ENCODE data around the gene MVB12B. TPM values are rescaled to one million over a fixed set of nuclear protein-coding genes. Genes with fewer than 3 reads are reported as not detected.

MVB12B gene
- total RNA-seq, 1 donor from 2014 or later, result 6.7 TPM

DNA sequence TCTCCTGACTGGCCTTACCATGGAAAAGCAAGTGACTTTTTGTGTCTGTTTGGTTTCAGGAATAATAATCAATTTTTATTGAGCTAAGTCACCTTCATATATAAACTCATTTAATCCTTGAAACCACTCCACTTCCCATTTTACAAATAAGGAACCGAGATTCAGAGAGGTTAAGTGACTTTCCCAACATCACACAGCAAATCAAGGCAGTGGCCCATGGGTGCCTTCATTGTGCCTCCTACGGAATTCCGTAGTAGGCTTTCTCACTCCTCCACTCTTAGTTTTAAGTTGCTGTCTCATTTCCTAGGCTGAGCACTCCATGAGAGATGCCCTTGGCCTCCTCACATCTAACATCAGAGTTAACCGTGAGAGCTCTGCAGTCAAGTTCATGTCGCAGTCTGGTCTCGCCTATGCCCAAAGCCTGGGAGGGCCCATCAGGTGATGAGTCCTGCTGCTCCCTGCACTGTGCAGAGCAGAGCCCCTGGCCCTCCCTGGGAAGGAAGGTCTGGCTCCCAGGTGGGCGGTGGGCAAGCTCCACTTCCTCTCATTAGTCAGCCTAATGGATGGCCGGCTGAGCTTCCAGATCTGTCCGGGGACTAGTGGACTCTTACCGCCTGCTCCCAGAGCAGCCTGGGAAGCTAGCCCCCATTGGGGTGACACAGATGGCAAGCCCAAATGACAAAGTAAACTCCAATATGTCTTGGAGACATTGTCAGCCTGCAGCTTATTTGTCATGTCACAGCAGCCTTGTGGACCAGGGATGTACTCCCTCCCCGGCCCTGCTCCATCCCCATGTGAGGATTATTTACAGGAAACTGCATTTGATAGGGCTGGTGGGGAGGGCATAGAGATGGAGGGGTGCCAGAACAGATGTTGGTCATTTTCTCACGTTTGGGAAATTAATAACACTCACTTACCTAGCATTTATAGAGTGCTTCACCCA is 123.4 kb downstream of the MVB12B start:
- no peak for DNase-seq (ENCODE audit: low spot score)

DNA sequence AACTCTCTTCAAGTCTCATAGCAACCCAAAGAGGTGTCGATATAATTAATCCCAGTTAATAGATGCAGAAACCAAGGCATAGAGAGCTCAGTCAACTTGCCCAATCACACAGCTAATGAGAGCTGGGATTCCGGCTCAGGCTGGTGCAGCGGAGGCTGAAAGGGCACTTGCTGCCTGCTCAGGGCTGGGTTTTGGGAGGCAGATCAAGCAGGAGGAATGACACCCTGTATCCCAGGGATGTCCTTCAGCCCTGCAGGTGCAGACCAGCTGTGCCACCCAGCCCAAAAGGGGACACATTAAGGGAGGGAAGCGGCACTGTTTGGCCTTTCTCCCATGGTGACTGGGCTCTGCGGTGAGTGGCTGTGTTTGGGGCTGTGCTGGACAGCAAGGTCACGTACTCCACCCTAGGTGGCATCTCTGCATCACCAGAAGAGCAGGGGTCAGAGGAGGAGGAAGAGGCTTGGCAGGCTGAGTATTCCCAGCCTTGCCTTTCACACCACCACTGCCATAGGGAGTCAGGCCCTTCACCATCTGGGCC is 124.1 kb downstream of the MVB12B start:
- no peak for DNase-seq (ENCODE audit: low spot score)

DNA sequence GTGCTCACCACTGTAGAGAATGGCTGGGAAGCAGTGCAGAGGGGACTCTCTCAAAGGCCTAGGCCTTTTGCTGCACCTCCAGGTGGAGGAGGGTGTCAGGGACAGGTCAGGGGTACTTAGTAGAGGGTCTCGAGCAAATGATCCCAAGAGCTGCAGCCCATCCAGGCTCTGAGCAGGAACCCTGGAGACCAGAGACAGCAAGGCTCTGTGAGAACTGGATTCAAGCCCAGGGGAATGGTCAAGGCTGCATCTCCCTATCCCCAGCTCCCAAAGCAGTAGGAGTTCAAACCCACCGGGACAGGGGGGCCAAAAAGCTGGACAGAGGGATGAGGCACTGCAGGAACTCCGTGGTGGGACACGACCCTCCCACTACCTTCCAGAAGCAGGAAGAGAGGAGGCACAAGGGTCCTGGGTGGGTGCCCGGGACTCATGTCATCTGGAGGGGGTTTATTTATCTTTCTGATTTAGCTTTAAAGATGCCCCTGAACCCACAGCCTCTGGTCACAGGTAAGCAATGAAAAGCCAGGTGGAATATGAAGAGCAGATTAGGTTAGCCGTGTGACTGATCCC is 124.8 kb downstream of the MVB12B start:
- DNase-seq (ENCODE audit: low spot score), result no peak

DNA sequence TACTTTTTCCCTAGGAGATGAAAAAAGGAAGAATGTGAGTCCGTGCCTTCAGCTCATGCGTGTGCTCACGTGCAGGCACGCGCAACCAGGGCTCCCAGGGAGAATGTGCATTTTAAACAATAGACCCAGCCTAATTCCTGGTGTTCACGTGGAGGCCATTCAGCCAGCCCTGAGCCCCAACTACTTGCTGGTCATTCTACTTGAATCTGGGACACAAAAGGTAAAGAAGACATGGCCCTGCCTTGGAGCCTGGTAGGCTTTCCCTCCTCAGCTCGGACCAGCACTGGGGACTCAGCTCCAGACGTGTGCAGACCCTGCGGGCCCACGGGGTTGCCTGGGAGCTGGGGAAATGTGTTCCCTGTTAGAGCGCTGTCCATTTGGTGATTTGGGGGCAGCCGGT is 125.5 kb downstream of the MVB12B start:
- no peak for DNase-seq (ENCODE audit: low spot score)

DNA sequence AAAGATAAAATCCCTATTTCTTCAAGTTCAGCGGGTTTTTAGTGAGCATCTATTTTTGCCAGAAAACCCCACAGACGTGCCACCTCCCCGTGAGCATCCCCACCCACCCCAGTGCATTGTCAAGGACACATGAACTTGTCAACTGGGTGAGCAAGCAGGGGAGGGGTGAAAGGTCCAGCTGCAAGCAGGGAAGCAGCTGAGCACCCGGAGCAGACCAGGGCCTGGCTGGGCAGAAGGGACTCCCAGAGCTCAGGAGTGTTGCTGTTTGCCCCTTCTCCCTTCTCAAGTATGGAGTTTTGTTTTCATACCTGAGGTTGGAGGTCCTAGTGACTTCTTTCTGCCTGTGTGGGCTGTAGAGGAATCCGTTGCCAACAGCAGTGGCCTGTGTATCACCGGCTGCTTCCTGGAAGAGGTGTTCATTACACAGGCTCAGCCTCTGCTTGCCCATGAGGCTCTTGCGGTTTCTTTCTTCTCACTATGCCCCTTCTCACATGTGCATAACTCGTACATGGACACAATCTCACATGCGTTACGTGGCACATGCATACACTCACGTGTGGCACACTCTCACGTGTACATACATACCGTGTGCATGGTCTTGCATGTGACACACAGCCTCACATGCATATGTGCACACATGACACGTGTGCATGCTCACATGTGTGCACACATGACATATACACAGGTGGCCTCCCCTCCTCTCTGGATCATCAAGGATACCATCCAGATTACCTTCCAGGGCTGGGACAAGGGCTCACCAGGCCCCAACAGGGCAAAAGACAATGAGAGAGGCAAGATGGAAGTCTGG is 126.7 kb downstream of the MVB12B start:
- DNase-seq (ENCODE audit: low spot score), result no peak

DNA sequence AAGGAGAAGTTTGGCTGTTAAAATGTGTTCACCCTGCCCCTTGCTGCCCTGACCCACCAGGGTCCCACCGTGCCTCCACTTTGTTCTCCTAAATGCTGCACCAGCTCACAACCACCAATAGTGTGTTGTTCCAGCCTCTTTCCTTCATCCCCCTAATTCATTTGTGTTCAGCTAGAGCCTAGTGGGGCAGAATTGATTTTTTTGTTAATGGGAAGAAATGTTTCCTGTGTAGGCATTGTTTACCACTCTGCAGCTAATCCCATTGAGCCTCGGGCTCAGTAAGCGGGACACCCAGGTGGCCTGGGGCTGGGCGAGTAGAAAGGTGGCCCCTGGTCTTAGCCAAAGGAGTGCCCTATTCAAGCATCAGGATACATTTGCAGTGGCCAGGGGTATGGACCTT is 127.6 kb downstream of the MVB12B start:
- DNase-seq (ENCODE audit: low spot score), result no peak

DNA sequence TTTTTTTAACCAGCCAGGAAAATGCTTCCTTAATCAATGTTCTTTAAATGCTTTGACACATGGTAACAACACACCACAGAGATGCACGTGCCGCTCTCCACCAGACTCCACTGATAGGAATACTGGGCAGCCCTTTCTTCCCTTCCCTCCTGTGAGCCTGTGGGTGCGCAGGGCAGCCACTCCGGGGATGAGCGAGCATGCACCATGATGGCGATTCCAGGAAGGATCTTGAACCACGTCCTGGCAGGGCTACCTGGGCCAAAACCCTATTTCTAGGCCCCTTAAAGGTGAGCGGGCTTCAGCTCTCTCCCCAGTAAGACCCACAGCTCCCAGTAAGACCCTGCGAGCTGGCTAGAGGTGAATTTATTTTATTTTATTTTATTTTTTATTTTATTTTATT is 128.2 kb downstream of the MVB12B start:
- no peak for DNase-seq (ENCODE audit: low spot score)

DNA sequence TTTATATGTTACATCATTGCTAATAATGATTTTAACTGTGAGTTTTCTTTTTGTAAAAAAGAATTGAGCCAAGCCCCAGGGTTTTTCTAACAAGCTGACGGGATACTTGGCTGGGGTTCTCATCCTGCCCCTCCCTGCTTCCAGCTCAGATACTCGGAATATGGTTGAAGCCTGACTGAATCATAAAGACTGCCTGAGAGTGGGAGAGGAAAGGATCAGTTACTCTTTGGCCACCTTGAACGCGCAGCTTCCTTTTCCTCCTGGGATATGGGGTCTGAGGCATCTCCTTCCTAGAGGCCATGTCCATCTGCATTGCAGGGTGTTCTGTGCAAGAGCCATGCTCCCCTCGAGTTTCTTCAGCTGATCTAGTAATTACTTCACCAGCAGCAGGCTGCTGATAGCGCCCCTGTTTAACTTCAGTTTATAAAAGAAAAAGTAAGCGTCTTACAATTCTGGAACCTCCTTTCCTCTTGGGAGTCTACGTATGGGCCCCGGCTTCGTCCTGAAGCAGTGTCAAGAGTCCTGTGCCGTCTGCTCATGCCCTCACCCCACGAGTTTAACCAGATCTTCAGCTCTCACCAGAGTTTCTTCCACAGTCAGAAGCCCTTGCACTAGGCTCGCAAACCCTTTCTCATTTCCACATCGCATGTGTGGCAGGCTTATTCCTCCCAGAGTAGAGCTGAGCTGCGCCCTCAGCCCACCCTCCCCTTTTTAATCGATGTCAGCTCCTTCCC is 130.0 kb downstream of the MVB12B start:
- DNase-seq (ENCODE audit: low spot score), result peak; percentile 23

DNA sequence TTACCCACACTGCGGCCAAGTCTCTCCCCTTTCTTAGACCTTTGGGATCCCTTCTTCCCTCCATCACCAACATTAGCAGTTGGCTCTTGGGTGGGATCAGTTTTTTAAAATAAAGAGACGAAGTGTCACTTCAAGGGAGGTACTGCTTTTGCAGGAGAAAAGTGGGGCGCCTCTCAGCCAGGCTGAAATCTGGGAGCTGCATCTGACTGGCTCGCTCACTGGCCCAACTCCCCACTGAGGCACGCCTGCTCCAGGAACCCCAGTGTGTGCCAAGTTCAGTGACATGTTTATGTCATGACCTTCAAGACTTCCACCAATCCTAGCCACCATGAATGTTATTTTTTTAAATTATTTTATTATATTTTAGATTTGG is 130.5 kb downstream of the MVB12B start:
- DNase-seq (ENCODE audit: low spot score), result no peak

DNA sequence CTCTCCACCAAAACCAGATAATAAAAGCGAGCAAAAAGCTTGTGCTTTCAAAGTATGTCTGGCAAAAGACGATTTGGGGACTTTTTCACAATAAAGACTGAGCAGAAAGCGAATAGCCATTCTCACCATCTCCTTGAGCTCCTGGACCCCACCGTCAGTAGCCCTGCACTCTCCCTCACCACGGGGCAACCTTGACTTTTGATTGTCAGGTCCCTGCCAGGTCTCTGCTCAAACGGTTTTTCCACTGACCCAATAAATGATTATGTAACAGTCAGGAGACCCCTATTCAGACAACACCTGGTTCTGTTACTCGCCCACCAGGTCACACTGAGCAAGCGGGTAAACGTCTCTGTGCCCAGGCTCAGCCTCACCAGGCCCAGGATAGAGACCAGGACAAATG is 131.3 kb downstream of the MVB12B start:
- no peak for DNase-seq (ENCODE audit: low spot score)

DNA sequence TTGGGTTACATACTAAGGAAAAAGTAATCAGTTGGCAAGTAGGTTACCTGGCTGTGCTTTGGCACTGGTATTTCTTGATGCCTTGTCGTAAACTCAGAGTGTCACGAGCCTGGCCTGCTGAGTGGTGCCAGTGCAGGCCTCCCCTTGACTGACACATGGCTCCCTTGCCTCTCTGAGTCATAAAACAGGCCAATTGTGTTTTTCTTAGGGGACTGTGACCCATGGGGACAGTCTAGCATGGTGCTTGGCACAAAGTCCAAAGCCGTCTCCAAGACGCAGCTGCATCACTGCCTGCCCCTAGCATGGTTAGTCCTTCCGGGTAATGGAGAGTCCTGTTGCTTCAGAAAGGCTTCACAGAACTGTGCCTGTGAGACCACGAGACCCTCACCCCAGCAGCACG is 132.5 kb downstream of the MVB12B start:
- DNase-seq (ENCODE audit: low spot score), result no peak

DNA sequence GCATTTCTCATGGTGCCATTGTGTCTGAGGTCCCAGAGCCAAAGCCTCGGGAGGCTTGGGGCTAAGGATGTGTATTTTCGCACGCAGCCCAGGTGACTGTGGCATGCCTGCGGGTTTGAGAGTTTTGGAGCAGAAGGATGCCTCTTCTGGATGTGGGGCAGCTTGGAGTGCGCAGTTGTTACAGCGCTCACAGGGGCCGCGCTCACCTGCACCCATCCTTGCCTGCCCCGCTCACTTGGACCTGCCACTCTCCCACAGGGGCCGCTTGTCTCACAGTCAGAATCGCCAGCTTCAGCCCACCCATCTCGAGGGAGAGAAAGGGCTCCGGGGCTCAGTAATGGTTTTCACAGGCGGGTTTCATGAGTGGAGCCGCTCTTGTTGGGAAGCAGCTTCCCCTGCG is 132.9 kb downstream of the MVB12B start:
- no peak for DNase-seq (ENCODE audit: low spot score)

DNA sequence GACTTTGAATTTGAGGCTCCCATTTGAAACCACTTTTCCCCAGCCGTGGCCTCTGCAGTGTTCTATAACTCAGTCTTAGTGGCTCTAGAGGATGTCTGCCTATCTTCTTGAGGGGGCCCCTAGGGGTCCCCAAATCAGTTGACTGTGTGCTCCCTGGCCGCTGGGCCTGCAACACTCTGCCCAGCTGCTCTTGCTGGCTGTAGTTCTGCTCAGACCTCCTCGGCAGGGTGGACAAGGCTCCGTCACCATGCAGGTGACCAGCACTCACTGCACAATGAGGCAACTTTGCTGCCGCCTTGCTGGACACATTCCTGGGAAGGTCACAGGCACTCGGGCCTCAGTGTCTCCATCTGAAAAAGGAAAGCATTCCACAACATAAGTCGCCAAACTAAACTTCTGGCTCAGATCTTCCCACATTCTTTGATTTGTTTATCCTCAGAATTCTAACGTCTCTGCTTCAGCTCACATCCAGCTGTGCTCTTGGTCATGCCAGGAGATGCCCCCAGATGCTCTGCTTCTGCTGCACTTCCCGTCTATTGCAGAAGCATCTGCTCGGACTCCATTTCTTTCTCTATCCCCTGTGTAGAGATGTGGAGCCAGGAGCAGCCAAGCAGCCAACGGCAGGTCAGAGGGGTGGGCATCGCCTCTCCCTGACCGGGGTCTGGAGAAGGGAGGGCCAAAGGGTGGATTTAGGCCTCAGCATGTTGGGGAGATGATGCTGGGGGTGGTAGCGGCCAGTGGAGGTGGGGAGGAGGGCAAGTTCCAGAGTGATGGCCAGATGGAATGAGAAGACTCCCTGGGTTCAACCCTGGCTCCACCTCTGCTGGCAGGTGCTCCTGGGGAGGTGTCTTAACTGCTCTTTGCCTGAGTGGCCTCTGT is 133.6 kb downstream of the MVB12B start:
- DNase-seq (ENCODE audit: low spot score), result no peak

DNA sequence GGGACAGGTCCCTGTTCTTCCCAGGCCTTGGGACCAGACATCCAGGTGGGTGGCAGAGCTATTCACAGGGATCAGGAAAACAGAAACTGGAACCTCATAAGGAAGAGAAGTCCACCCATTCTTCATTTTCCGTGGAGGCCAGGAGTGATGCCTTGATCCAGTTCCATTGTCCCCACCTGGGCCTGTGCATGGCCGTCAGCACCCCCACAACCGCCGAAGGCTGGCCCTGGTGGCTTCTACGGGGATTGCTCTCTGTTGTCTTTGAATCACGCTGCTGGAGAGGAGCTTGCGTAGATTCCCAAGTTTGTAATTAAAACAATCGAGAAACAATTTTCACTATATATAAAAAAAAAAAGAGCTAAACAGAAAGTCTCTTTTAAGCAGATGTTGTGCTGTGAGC is 134.4 kb downstream of the MVB12B start:
- DNase-seq (ENCODE audit: low spot score), result no peak

DNA sequence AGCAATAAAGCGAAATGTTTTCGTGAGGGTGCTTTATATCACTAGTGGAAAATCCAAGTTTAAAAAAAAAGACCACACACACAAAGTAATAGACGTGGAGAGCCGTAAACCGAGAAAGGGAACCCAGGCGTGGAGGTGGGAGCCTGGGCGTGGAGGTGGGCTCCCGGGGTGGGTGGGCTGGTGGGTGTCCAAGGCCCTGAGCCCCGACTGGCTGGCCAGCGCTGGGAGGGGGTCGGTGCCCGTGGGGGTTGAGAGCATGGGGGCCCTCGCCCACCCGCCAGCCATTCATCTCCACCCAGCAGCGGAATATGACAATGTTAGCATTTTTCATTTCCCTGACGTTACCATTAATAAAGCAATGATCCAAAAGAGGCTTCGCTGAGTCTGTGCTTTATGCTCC is 135.0 kb downstream of the MVB12B start:
- no peak for DNase-seq (ENCODE audit: low spot score)

DNA sequence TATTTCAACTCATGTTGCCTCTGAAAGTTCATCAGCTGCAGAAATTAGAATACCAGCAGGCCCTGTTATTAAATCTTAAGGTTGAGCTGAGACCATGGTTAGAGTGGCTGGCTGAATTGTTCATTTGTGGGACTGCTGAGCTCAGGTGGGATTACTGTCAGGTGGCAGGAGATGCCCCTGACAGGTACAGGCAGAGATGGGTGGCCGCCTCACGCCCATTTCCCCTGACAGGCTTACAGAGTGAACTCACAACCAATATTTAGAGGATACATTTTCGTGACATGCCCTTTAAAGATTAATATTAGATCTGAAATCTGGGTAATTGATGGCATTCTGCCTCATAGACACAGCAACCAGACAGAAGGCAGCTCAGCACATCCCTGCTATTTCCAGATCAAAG is 136.0 kb downstream of the MVB12B start:
- DNase-seq (ENCODE audit: low spot score), result no peak

DNA sequence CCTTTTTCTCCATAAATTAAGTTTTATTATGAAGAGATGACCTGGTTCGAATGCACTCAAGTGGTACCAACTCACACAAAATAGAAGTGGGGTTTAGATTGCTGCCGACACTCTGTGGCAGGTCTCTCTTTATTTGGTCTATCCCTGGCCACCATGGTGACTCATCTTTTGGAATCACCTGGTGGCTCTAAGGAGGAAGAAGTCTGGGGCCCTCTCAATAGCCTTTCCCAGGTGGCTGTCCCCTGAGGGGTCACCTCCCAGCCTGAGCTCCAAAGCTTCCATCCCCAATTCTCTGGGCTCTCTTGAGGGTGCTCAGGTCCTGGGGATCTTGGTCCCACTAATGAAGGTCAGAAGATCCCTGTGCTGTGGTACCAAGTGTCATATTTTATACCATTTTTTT is 136.8 kb downstream of the MVB12B start:
- no peak for DNase-seq (ENCODE audit: low spot score)

DNA sequence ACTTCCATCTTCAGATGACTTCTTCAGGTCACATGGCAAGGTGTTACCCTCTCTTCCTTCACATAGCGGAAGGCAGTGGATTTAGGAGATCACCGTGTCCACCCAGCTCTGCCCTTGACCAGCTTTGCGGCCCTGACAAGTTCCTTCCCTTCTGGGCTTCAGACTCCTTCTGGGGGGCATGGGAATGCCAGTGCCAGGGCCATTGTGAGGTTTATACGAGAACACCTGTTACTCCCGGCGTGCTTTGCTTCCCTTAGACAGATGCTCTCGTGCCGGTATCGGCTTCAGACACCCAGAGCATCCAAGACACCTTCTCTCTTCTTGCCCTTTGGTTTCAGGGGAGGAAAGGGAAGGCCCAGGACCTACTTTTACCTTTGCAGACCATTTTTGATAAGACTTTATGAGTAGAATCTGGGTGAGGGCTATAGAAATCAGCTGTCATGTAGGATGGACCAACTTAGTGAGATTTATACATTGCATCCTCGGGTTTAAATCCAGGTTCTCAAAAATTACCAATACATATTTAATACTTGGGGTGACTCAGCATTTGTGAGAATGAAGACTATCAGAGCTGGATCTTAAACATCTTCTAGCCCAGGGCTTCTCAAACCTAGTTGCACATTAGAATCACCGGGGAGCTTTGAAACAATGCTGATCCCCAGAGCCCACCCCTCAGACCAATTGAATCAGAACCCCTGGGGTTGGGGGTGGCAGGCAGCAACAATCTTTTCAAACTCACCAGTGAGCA is 138.2 kb downstream of the MVB12B start:
- DNase-seq (ENCODE audit: low spot score), result no peak

DNA sequence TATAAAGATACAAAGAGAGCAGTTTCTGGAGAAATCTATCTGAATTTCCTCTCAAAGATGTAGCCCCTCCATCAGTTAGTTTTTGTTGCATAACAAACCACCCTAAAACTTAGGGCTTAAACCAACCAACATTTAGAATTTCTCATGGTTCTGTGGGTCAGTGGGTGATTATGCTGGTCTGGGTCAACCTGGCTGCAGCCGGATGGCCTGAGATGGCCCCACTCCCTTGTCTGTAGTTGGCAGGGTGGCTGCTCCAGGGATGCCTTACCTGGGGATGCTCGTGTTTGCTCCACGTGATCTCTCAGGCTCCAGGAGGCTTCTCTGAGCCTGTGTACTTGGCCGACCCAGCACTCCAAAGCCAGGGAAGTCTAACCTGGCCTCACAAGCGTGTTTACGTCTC is 139.3 kb downstream of the MVB12B start:
- DNase-seq (ENCODE audit: low spot score), result no peak
